Chondrocyte (in vitro differentiated cells): ENCODE data around the gene ACP6. TPM values are rescaled to one million over a fixed set of nuclear protein-coding genes. Genes with fewer than 3 reads are reported as not detected.

ENCODE experiments used
- DNase-seq: peaks from one replicate; pipeline ENCODE4 v3.0.0; 2021; ENCODE audit warnings: mixed read lengths, low spot score
- H3K27ac Mint-ChIP-seq: one replicate; pipeline ENCODE4 v1.8.0; 2021; ENCODE audit warnings: mild to moderate bottlenecking, moderate library complexity, mixed read lengths; ENCODE audit not compliant: unreplicated experiment
- H3K27me3 Mint-ChIP-seq: 2 replicates; pipeline ENCODE4 v1.8.0; 2021; ENCODE audit warnings: low read depth, mixed read lengths
- H3K36me3 Mint-ChIP-seq: 2 replicates; pipeline ENCODE4 v1.8.0; 2021; ENCODE audit warnings: low read depth, mixed read lengths
- H3K4me1 Mint-ChIP-seq: 2 replicates; pipeline ENCODE4 v1.8.0; 2021; ENCODE audit warnings: low read depth, mild to moderate bottlenecking, mixed read lengths
- H3K4me3 Mint-ChIP-seq: one replicate; pipeline ENCODE4 v1.8.0; 2021; ENCODE audit warnings: mild to moderate bottlenecking, moderate library complexity, mixed read lengths; ENCODE audit not compliant: unreplicated experiment
- H3K9me3 Mint-ChIP-seq: 2 replicates; pipeline ENCODE4 v1.8.0; 2021; ENCODE audit warnings: low read depth, mixed read lengths
- total RNA-seq: library from RNA; stranded (reverse); gene quantifications from 3 replicates; pipeline ENCODE4 v1.2.1, GENCODE V29; 2021
- TF ChIP-seq, protein P1 (sequence below): fragments of 200-600 bp; sonication (generic); IDR thresholded peaks from 2 replicates; pipeline ENCODE4 v1.5.0; 2021; ENCODE audit warnings: antibody characterized with exemption, mild to moderate bottlenecking, moderate library complexity

The ACP6 gene
- total RNA-seq, 1 donor from 2014 or later, result 9.6 TPM

DNA sequence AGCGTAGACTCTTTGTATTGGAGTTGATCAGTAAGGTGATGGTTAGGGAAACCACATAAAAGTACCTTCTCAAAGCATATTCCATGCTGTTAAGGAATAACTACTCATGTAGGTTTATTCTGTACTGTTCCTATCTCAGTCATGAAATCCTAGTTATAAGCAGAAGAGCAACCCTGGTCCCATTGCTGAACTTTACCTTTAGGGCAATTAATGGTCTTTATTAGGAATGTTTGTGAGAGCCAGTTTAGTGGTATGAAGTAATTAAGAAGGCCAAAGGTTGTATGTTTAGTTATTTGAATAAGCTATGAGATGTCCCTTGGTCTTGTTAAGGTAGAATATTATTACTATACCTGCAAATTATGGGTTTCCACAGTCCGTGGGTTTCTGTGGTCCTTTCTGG, 44.0 kb downstream of the ACP6 start:
- no peaks in the 10 kb centered on the region for H3K27me3 Mint-ChIP-seq
- H3K4me1 Mint-ChIP-seq, result peaks cover 16% of the 10 kb centered on the region
- H3K27ac Mint-ChIP-seq, result no peak overlapping the region
- DNase-seq, result no peak
- H3K4me3 Mint-ChIP-seq, result no peak overlapping the region
- H3K9me3 Mint-ChIP-seq, result no peaks in the 10 kb centered on the region
- peaks cover 7% of the 10 kb centered on the region for H3K36me3 Mint-ChIP-seq
- TF ChIP-seq, protein P1, sequence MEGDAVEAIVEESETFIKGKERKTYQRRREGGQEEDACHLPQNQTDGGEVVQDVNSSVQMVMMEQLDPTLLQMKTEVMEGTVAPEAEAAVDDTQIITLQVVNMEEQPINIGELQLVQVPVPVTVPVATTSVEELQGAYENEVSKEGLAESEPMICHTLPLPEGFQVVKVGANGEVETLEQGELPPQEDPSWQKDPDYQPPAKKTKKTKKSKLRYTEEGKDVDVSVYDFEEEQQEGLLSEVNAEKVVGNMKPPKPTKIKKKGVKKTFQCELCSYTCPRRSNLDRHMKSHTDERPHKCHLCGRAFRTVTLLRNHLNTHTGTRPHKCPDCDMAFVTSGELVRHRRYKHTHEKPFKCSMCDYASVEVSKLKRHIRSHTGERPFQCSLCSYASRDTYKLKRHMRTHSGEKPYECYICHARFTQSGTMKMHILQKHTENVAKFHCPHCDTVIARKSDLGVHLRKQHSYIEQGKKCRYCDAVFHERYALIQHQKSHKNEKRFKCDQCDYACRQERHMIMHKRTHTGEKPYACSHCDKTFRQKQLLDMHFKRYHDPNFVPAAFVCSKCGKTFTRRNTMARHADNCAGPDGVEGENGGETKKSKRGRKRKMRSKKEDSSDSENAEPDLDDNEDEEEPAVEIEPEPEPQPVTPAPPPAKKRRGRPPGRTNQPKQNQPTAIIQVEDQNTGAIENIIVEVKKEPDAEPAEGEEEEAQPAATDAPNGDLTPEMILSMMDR, result no peak

DNA sequence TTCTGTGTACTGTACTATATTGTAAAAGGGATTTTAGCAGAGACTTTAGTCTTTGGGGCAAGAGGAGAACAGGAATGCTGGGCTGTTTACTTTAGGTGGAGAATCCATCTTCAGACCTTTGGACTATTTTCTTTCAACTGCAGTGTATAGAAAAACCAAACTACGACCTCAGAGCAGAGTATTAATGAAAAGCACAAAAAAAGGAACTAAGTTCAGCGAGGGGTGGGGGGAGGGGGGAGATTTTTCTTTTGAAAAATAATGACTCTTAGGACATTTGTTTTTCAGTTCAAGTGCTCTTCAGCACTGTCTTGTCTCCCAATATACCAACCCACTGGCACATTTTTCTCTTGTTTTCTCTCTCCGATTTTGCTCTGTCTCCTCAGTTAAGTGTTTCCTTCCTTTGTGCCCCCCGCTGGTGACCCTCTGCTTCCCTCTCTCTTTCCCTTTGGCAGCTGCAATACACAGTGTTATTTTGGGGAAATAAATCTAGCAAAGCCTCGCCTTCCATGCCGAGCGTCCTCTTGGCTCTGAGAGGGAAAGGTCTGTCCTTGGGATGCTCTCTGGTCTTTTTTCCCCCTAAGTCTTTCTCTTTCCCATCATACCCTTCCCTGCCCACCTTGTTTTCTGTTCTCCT, 44.8 kb downstream of the ACP6 start:
- TF ChIP-seq, protein P1, result no peak
- Mint-ChIP-seq H3K4me3 (no peak overlapping the region), H3K27ac (no peak overlapping the region)

DNA sequence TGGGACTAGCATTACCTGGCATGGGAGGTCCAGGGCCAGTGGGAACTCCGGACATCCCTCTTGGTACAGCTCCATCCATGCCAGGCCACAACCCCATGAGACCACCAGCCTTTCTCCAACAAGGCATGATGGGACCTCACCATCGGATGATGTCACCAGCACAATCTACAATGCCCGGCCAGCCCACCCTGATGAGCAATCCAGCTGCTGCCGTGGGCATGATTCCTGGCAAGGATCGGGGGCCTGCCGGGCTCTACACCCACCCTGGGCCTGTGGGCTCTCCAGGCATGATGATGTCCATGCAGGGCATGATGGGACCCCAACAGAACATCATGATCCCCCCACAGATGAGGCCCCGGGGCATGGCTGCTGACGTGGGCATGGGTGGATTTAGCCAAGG, 45.8 kb downstream of the ACP6 start:
- no peaks in the 10 kb centered on the region for H3K9me3 Mint-ChIP-seq
- peaks cover 14% of the 10 kb centered on the region for H3K36me3 Mint-ChIP-seq
- DNase-seq, result no peak
- H3K4me1 Mint-ChIP-seq, result peaks cover 13% of the 10 kb centered on the region
- TF ChIP-seq, protein P1, result no peak
- no peak overlapping the region for H3K27ac Mint-ChIP-seq
- H3K27me3 Mint-ChIP-seq, result no peaks in the 10 kb centered on the region
- no peak overlapping the region for H3K4me3 Mint-ChIP-seq

More for the DNA sequence above, 44.8 kb downstream of the ACP6 start:
- Mint-ChIP-seq H3K4me1 (peaks cover 16% of the 10 kb centered on the region), H3K36me3 (peaks cover 14% of the 10 kb centered on the region), H3K9me3 (no peaks in the 10 kb centered on the region), H3K27me3 (no peaks in the 10 kb centered on the region)
- no peak for DNase-seq

GRCh38 chr1:147624011-147624410, 46.3 kb downstream of the ACP6 start:
- TF ChIP-seq, protein P1, result no peak
- H3K27me3 Mint-ChIP-seq, result no peaks in the 10 kb centered on the region
- H3K4me1 Mint-ChIP-seq, result peaks cover 9% of the 10 kb centered on the region
- no peak for DNase-seq
- H3K27ac Mint-ChIP-seq, result no peak overlapping the region
- H3K36me3 Mint-ChIP-seq, result peaks cover 17% of the 10 kb centered on the region
- no peaks in the 10 kb centered on the region for H3K9me3 Mint-ChIP-seq
- H3K4me3 Mint-ChIP-seq, result no peak overlapping the region

DNA sequence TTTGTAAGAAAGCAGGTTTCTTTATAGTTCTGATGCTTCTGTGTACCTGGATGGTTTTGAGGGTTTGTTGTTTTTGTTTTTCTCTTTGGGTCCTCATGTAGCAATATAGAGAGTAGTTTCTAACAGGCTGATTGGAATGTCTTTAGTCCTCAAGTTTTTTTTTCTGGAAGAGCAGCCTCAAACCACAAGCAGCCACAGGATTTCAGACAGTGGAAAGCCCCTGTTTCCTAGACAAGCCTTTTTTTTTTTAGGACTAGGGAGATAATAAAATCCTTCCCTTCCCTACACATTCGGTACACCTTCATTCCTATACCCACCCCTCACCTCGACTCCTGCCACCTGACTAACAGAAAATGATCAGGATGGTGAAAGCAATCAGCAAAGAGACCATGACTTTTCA, 47.6 kb downstream of the ACP6 start:
- peaks cover 25% of the 10 kb centered on the region for H3K36me3 Mint-ChIP-seq
- H3K27me3 Mint-ChIP-seq, result no peaks in the 10 kb centered on the region
- no peak overlapping the region for H3K27ac Mint-ChIP-seq
- DNase-seq, result no peak
- TF ChIP-seq, protein P1, result no peak
- peaks cover 9% of the 10 kb centered on the region for H3K4me1 Mint-ChIP-seq
- no peaks in the 10 kb centered on the region for H3K9me3 Mint-ChIP-seq
- H3K4me3 Mint-ChIP-seq, result no peak overlapping the region
